Measurements from ENCODE around the gene DIP2C.
"Not testable (repeated sequence)": the region's sequence is repeated elsewhere in the genome, so short reads cannot be mapped to it uniquely, and the experiment has no call there.

The DIP2C gene

DNA sequence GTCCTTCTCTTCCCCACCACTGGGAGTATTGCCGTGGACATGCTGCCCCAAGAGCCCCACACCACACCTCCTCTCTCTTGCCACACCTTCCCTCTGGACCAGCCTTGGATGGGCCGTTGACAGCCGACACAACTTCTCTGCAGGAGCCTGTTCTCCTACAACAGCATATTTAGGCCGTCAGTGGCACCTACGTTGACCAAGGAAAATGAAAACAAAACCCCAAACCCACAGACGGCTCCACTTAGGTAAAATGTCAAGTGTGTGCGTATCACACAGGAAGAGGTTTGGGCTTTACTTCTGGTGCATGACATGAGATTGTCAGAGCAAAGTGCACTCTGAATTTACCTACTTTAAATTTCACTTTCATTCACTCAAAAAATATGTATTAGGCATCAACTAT is 307.7 kb downstream of the DIP2C start:
- DNase-seq, result no peak

DNA sequence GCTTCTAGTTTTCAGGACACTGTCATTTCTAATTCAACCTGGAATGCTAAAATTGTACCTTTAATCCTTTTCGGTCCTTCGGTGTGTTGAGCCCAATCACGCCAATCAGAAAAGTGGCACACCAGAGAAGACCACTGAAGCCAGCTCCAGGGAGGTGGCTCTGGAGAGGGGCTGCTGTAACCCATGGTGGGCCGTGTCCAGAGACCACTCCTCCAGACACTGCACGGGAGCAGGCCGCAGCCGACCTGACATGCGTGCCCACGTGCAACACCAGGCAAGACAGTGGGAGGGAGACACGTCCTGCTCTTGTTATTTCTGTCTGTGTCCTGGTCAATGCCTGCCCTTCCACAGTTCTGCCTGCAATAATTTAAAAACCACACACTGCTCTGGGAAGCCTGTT is 308.1 kb downstream of the DIP2C start:
- DNase-seq, result no peak

DNA sequence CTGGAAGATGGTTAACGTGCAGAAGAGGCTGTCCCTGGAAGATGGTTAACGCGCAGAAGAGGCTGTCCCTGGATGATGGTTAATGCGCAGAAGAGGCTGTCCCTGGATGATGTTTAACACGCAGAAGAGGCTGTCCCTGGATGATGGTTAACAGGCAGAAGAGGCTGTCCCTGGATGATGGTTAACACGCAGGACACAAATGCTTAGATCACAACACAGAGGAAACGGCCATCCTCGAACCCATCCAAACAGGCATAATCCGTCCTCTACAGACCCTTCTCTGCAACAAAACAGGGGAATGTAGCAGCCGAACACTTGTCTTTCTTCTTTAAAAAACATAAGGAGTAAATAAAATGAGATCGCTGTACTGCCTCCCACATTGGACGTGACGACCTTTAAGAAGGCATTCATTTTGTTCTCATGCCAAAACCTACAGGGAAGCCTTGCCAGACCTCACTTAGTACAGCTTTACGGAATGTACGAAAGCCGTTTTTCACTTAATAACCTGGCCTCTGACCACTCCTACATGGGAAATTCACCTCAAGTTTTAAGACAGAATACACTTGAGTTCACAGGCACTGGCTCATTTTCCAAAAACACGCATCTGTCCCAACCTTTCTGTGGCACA is 309.0 kb downstream of the DIP2C start:
- no peak for DNase-seq

DNA sequence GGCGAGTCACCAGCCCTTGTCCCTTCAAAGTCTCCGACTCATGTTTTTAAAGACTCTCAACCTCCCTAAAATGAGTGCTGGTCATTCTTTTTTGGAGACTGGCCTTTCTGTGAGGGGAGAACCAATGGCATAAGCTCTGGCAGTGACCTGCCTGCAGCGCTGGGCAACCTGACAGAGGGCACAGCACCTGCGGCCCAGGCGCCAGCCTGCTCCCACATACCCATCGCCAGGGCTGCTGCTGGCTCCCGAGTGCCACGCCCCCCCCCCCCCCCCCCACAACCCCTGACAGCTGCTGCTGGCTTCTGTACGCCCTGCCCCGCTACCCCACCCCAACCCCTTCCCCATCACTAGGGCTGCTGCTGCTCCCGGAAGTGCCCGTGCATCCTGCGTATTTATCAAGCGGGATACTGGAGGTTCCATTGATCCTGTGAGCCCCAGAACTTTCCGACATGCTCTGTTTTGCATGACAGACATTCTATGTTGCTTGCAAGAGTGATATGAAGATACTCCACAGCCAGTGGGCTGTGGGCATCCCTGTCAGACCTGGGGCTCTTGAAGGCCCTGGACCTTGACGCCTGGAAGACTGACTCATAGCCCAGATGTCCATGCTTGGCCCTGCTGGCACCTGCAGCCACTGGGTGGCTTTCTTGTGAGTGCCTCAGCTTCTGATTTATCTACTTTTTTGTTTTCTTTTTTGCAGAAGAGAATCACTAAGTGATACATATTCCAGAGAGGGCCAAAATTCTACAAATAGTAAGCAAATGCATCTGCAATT is 310.4 kb downstream of the DIP2C start:
- DNase-seq, result no peak

DNA sequence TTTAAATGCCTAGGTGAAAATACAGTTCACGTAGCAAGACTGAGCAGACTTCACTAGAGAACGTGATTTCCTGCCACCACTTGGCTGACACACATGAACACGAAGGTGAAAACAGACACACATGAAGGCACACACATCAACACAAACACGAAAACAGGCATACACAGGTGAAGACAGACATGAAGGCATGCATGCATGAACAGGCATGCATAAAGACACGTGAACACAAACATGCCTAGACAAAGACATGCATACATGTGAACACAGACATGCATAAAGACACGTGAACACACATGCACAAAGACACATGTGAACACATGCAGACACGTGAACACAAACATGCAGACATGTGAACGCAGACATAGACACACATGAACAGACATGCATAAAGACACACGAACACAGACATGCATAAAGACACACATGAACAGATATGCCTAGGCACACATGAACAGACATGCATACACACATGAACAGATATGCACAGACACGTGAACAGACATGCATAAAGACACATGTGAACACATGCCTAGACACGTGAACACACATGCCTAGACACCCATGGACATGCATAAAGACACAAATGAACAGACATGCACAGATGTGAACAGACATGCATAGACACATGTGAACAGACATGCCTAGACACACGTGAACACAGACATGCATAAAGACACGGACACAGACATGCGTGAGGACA is 311.1 kb downstream of the DIP2C start:
- no peak for DNase-seq

DNA sequence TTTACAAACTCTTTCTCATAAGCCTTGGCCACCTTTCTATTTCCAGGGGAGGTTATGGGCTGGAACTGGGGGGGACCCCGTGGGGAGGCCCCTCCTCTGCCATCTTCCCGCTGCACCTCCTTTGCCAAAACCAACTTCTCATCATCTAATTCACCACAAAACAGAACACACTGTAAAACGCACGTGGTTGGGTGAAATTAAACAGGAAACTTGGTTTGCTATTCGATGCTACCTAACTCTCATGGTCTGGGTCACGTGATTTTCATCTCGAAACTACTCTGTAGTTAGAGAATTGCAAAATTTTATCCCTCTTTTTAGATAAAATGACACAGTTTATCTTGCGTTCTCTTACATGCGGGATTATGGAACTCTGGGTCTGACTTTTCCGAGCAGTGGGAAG is 312.2 kb downstream of the DIP2C start:
- no peak for DNase-seq

DNA sequence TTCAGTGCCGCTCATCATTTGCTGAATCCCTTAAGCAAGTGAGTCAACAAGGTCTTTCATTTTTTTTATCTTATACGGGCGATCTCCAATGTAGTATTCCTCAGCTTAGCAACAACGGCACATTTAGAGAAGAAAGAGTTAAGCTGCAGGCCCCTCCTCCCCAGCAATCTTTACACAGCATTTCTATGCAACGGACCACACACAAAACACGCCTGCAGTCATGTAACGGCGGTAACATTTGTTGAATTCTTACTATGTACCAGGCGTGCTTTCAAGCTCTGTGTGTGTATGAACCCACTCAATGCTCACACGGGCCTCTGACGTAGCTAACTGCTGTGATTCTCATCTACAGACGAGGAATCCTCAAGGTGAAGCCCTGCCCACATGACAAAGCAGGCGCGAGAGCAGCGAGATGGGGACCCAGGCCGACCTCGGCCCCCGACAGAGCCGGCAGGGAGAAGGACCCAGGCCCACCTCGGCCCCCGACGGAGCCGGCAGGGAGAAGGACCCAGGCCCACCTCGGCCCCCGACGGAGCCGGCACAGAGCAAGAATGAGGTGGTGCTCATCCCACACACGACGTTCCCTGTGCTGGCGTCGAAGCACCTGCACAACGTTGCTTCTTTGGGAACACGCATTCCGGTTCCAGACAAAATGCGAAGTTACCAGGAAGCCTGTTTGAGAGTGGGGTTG is 313.5 kb downstream of the DIP2C start:
- DNase-seq, result no peak

DNA sequence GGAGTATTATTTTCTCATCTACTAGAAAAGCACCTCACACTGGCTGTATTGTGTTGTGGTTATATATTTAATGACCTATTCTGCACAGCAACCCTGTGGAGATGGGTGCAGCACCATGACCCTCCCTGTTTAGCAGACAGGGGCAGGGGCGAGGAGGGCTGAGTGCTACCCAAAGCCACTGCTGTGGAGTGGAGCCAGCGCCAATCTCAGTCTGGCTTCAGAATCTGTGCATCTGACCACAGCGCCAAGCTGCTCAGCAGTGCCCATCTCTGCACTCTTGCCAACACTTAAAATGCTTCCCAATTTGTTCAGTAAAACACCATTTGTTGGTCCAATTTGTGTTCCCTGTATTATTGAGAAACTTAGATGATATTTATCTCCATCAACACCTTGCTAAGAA is 315.1 kb downstream of the DIP2C start:
- no peak for DNase-seq

DNA sequence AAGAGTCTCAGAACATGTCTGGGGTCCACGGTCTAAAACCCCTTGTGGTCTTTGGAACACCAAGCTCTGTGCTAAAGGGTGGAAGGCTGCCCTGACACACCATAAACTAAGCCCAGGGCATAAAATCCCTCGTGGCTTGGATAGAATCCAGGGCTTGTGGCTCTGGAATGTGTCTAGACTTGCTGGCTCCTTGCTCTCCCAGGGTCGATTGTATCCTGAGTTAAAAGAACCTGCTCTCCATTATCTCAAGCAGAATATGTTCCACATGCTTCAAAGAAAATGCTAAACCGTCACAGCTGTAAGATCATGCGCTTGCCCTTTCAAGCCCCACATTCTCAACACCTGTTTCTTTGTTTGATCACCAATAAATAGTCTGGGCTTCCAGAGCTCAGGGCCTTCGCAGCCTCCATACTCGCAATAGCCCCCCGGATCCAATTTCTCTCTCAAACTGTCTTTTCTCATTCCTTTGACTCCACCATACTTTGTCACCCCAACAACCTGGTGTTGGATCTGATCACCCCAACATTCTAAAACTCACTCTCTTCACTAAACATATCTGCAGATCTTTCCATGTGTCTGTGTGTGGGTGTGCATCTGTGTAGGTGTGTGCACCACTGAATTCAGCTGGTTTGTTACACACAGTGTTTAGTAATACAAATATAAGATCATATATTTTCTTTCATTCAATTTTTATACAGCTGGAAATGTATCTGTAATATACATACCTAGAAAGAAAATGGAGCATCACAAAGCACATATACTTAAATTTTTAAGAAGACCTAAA is 315.8 kb downstream of the DIP2C start:
- no peak for DNase-seq

DNA sequence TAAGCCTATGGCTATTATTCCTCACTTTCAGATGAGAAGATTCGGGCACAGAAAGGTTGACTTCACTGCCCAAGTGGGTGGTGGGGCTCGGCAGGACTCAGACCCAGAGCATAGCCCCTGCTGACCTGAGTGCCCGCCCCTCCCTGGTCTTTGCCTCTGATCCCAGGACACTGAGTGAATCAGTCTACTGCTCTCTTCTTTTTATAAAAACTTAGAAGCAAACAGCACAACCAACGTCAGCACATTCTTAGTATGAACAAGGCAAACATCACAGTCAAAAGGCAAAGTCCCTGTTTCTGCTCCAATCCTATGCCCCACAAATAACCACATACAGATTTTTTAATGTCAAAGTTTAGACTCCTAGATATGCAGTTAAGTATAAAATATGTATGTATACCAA is 316.5 kb downstream of the DIP2C start:
- no peak for DNase-seq

DNA sequence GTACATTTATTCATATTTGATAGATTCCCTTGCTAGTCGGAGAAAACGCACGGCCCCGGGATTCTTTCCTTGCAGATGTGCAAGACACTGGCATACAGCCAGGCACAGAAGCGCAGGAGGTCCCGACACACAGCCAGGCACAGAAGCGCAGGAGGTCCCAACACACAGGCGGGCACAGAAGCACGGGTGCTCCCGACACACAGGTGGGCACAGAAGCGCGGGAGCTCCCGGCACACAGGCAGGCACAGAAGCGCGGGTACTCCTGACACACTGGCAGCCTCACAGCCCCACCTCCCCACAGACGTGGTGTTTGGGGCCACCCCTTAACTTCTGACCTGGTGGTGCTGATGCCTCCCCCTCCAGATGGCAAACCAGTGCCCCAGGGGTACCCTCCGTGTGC is 316.9 kb downstream of the DIP2C start:
- no peak for DNase-seq

DNA sequence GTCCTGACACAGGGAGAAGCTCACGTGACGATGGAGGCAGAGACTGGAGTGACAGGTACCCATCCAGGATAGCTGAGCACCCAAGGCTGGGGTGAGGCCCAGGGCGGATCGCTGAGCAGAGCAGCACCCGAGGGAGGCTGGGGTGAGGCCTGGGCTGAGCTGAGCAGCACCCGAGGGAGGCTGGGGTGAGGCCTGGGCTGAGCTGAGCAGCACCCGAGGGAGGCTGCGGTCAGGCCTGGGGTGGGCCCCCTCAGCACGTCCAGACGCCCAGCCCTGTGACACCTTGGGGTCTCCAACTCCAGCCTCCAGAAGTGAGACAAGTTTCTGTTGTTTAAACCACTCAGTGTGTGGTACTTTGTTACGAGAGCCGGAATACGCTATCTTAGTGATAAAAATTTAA is 318.0 kb downstream of the DIP2C start:
- DNase-seq, result no peak

DNA sequence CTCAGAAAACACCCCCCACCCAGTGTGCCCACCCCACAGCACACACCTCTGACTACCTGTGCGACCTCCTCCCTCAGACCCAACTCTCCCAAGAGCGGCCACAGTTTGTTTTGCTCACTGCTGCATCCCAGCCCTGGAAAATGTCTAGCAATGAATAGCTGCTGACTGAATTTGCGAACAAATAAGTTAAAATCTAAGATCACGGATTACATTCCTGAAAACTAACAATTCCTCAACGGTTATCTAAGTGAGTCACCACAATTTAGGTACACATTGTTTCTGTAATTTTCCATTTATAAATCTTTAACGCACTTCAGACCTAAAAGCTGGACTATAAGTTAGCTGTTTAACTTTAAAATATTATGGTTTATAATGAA is 319.0 kb downstream of the DIP2C start:
- no peak for DNase-seq

DNA sequence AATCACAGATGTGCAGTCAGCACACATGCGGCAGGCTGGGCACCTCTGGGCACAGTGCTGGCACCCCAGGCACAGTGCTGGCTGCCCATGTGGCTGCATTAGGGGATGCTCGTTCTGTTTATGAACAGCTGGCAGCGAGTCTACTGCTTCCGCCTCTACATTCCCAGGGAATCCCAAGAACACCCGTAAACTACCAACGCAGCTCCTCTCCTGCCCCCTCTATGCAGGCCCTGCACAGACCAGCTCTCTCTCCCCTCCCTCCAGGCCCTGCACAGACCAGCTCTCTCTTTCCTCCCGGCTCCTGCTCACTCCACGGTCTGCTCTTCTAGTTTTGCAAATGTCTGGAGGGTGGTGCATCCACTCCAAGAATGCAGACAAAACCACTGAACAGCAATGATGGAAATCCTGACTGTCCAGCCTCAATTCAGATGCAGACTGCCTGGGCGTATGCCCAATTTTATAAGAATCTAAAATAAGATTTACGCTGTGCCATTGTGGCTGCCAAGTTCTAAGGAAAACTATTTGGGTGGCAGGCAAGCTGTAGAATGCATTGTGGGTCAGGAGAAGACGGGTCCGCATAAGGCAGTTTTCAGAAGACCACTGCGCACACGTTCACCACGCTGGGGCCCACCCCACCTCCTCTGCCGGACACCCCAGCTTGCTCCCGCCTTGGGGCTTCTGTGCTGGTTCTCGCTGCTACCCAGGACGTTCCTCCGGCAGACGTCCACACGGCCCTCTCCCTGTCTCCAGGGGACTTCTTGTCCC is 319.6 kb downstream of the DIP2C start:
- DNase-seq, result no peak

DNA sequence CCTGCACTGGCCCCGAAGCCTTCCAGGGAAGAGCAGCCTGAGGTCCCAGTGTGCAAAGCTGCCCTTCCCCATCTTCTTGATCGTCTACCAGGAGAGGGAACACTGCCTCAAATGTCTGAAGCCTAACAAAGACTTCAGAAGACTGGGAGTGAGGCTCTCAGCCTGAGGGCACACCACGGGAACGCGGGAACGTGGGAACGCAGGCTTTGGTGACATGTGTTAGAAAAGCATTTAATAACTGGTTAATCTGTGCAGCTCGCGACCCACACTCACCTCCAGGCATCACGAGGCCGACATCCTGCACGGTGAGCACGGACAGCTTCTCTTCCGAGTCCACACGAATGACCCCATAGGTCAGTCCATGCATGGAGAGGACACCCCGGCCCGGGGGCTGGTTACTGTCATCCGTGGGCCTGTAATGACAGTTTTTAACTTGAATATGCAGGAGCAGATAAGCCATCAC is 320.2 kb downstream of the DIP2C start:
- DNase-seq, result no peak

DNA sequence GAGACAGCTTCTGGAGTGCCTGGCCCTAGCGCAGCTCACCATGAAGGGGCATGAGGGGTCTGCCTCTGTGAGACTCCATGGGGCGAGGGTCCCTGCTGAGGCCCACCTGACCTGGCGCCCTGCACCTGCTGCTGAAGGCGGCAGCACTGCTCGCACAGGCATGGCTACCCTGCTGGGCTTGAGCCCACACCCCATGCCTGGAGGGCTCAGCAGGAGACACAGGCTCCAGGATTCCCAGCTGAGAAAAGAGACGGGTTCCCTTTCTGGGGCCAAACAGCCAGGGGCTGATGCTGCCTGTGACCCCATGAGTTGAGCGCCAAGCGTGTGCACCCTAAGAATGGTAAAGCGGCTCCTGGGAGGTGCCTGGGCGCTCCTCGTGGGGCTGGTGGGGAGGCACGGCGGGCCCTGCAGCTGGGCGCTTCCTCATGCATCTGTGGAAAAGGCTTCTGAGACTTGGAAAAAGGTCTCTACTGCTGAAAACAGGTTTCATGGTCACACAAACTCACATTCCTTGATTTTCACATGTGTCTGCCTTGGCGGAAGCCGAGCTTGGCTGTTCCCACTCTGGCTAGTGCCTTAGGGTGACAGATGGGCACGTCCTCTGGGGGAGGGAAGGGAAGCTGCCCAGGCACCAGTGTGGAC is 320.8 kb downstream of the DIP2C start:
- DNase-seq, result no peak

DNA sequence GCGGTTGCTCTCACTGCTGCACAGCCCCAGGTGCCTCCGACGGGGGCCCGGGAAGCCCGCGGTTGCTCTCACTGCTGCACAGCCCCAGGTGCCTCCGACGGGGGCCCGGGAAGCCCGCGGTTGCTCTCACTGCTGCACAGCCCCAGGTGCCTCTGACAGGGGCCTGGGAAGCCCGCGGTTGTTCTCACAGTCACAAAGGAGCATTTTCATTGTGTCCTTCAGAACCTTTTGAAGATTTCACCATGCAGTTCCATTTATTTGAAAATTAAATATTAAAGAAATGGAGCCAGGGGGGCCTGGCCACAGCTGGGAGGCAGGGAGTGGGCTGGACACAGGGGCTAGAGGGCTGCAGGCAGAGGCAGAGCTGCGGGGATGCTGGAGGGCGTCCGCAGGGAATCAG is 321.4 kb downstream of the DIP2C start:
- not testable (repeated sequence) for DNase-seq

DNA sequence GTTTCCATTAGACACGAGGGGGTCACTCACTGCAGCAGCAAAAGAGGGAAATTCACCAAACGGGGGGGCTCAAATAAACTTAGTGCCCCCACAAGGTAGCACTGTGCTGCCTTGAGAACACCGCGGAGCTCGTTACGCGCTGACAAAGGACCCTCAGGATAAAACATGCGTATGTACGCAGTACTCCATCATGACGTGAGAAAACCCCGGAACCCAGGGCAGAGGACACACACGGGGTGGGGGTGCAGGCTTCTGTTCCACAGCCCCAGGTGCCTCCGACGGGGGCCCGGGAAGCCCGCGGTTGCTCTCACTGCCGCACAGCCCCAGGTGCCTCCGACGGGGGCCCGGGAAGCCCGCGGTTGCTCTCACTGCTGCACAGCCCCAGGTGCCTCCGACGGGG is 321.8 kb downstream of the DIP2C start:
- DNase-seq, result no peak

DNA sequence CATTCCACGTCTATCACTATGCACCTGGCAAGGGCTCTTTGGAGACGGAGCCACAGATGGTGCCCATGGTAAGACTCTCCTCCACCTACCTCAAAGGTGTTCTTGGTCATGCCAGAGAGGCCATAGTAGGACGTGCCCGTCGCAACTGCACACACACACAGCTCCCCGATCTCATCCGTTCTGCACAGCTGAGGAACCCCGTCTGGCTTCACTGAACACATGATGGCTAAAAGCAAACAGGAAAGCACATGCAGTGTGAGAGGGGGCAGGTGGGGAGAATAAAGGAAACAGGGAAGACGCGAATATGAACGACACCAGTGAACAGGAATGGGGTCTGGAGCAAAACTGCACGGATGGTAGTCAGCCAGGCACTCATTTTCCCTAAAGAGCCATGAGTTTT is 323.3 kb downstream of the DIP2C start:
- no peak for DNase-seq

DNA sequence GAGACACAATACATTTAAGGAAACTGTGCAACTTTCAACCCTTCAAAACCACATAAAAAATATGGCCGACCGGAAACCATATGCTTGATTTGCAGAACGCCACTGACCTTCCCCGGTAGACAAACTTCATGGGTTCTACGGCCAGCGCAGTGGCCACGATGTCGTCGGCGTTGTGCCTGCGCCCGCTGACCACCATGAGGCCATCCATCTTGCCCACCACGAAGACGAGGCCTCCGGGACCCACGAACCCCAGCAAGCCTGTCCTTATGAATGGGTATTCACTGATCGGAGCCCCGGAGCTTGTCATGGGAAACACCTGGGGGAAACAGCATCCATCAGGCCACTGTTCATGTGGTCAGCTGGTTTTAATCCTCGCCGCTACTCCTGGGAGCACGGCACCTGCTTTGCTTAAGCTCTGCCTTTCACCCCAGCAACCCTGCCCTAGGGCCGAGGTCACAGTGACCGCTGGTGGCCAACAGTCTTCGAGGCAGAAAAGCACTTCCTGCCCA is 325.1 kb downstream of the DIP2C start:
- DNase-seq, result no peak

DNA sequence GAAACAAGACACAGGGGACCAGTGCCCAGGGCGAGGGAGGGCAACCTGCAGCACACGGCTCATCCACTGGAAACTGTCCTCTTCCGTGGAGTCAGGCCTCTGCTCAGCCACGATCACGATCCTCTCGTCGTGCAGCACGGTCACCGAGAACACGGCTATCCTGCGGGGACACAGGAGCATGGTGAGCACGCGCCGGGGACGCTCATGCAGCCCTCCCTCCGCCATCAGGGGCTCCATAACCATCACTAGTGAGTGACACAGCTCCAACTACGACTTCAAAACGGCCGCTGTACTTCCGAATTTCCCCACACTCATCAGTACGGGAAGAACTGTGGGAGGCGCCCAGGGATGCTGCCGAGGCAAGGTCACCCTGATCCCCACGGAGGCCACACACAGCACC is 326.3 kb downstream of the DIP2C start:
- no peak for DNase-seq

Data from AML-193 (cell line).